H9 (cell line): ENCODE measurements around the gene CDHR2. TPM values are rescaled to one million over a fixed set of nuclear protein-coding genes. Genes with fewer than 3 reads are reported as not detected.

Experiments
- DNase-seq: peaks from one replicate; pipeline ENCODE4 v3.0.0-alpha.2; 2017
- H2AFZ ChIP-seq: one replicate; pipeline ENCODE4 v1.6.1; 2013; ENCODE audit warnings: mild to moderate bottlenecking, low read length, control low read depth, moderate library complexity
- H2AK5ac ChIP-seq: 2 replicates; pipeline ENCODE4 v1.6.1; 2013; ENCODE audit warnings: low read length, control low read depth, mixed read lengths; ENCODE audit not compliant: insufficient read length
- H2BK120ac ChIP-seq: one replicate; pipeline ENCODE4 v1.6.1; 2013; ENCODE audit warnings: low read depth, mild to moderate bottlenecking, low read length, control low read depth, inconsistent platforms; ENCODE audit not compliant: poor library complexity, severe bottlenecking
- H2BK12ac ChIP-seq: 2 replicates; pipeline ENCODE4 v1.6.1; 2013; ENCODE audit warnings: low read length, control low read depth, mixed read lengths, low read depth; ENCODE audit not compliant: insufficient read length
- H2BK15ac ChIP-seq: 2 replicates; pipeline ENCODE4 v1.6.1; 2013; ENCODE audit warnings: low read depth, low read length, control low read depth
- H2BK20ac ChIP-seq: one replicate; pipeline ENCODE4 v1.6.1; 2013; ENCODE audit warnings: low read depth, mild to moderate bottlenecking, low read length, control low read depth, inconsistent platforms; ENCODE audit not compliant: poor library complexity, severe bottlenecking
- H2BK5ac ChIP-seq: 2 replicates; pipeline ENCODE4 v1.6.1; 2013; ENCODE audit warnings: low read length, control low read depth, mixed read lengths; ENCODE audit not compliant: insufficient read length
- H3K14ac ChIP-seq: 2 replicates; pipeline ENCODE4 v1.6.1; 2013; ENCODE audit warnings: low read length, control low read depth; ENCODE audit not compliant: insufficient read depth
- H3K18ac ChIP-seq: 2 replicates; pipeline ENCODE4 v1.6.1; 2013; ENCODE audit warnings: low read depth, mild to moderate bottlenecking, mixed read lengths, low read length, control low read depth; ENCODE audit not compliant: insufficient read length
- H3K23ac ChIP-seq: 2 replicates; pipeline ENCODE4 v1.6.1; 2013; ENCODE audit warnings: low read length, control low read depth, mixed read lengths, low read depth; ENCODE audit not compliant: insufficient read length
- H3K23me2 ChIP-seq: 2 replicates; pipeline ENCODE4 v1.6.1; 2013; ENCODE audit warnings: low read depth, mild to moderate bottlenecking, mixed read lengths, low read length, control low read depth; ENCODE audit not compliant: insufficient read length, poor library complexity, severe bottlenecking
- H3K27ac ChIP-seq: 2 replicates; pipeline ENCODE4 v1.5.1; 2013; ENCODE audit warnings: low read length, control low read depth, mixed read lengths, low read depth; ENCODE audit not compliant: insufficient read length
- H3K27me3 ChIP-seq: 2 replicates; pipeline ENCODE4 v1.6.1; 2013; ENCODE audit warnings: low read length, control low read depth, inconsistent platforms; ENCODE audit not compliant: insufficient read depth
- H3K4ac ChIP-seq: 2 replicates; pipeline ENCODE4 v1.6.1; 2013; ENCODE audit warnings: low read depth, mild to moderate bottlenecking, control low read depth, inconsistent platforms, low read length, moderate library complexity
- H3K4me1 ChIP-seq: 2 replicates; pipeline ENCODE4 v1.6.1; 2013; ENCODE audit warnings: low read length, control low read depth, inconsistent platforms; ENCODE audit not compliant: insufficient read depth
- H3K4me2 ChIP-seq: 2 replicates; pipeline ENCODE4 v1.6.1; 2013; ENCODE audit warnings: low read length, control low read depth, mixed read lengths; ENCODE audit not compliant: insufficient read length, insufficient read depth
- H3K56ac ChIP-seq: 2 replicates; pipeline ENCODE4 v1.6.1; 2013; ENCODE audit warnings: low read depth, mild to moderate bottlenecking, mixed read lengths, low read length, control low read depth; ENCODE audit not compliant: insufficient read length
- H3K79me1 ChIP-seq: 2 replicates; pipeline ENCODE4 v1.6.1; 2013; ENCODE audit warnings: low read depth, mild to moderate bottlenecking, moderate library complexity, low read length, control low read depth, inconsistent platforms; ENCODE audit not compliant: insufficient read depth, poor library complexity, severe bottlenecking
- H3K79me2 ChIP-seq: 2 replicates; pipeline ENCODE4 v1.6.1; 2013; ENCODE audit warnings: low read length, control low read depth, inconsistent platforms; ENCODE audit not compliant: insufficient read depth
- H3K9ac ChIP-seq: 2 replicates; pipeline ENCODE4 v1.6.1; 2013; ENCODE audit warnings: low read length, control low read depth, mixed read lengths; ENCODE audit not compliant: insufficient read length; ENCODE audit errors: extremely low read depth
- H3K9me3 ChIP-seq: one replicate; pipeline ENCODE4 v1.6.1; 2013; ENCODE audit warnings: low read depth, low read length, inconsistent platforms; ENCODE audit not compliant: control insufficient read depth
- H3T11ph ChIP-seq: one replicate; pipeline ENCODE4 v1.6.1; 2013; ENCODE audit warnings: mild to moderate bottlenecking, low read length, control low read depth, inconsistent platforms
- H4K20me1 ChIP-seq: one replicate; pipeline ENCODE4 v1.6.1; 2013; ENCODE audit not compliant: control insufficient read depth, insufficient read length, insufficient read depth
- H4K5ac ChIP-seq: 2 replicates; pipeline ENCODE4 v1.6.1; 2013; ENCODE audit warnings: low read depth, mild to moderate bottlenecking, mixed read lengths, low read length, control low read depth; ENCODE audit not compliant: insufficient read length
- H4K8ac ChIP-seq: replicated peaks from 2 replicates; pipeline ENCODE4 v1.6.1; 2013; ENCODE audit warnings: low read length, control low read depth, mixed read lengths, low read depth; ENCODE audit not compliant: insufficient read length
- H4K91ac ChIP-seq: 2 replicates; pipeline ENCODE4 v1.6.1; 2013; ENCODE audit warnings: low read depth, mild to moderate bottlenecking, moderate library complexity, mixed read lengths, low read length, control low read depth; ENCODE audit not compliant: insufficient read length
- H3K27ac Mint-ChIP-seq, 3 experiments: 2 replicates in 2 of 3; 3 replicates in 1 of 3; pipeline ENCODE4 v1.8.0; 2020 to 2021; ENCODE audit warnings: mixed read lengths in 3 of 3, mild to moderate bottlenecking in 1 of 3, moderate library complexity in 1 of 3
- H3K27me3 Mint-ChIP-seq: 2 replicates; pipeline ENCODE4 v1.8.0; 2021; ENCODE audit warnings: low read depth, mild to moderate bottlenecking, moderate library complexity, mixed read lengths
- H3K36me3 Mint-ChIP-seq, 3 experiments: 2 replicates in 2 of 3; 3 replicates in 1 of 3; pipeline ENCODE4 v1.8.0; 2020 to 2021; ENCODE audit warnings: low read depth in 3 of 3, mixed read lengths in 3 of 3; ENCODE audit not compliant: insufficient read depth in 1 of 3
- H3K4me1 Mint-ChIP-seq, 2 experiments: 2 replicates each; pipeline ENCODE4 v1.8.0; 2020; ENCODE audit warnings: mixed read lengths in 2 of 2
- H3K4me3 Mint-ChIP-seq, 2 experiments: 2 replicates in 1 of 2; 3 replicates in 1 of 2; pipeline ENCODE4 v1.8.0; 2020 to 2021; ENCODE audit warnings: mild to moderate bottlenecking in 2 of 2, mixed read lengths in 2 of 2, moderate library complexity in 1 of 2
- H3K9me3 Mint-ChIP-seq, 2 experiments: 2 replicates in 1 of 2; 3 replicates in 1 of 2; pipeline ENCODE4 v1.8.0; 2020; ENCODE audit warnings: mild to moderate bottlenecking in 2 of 2, mixed read lengths in 2 of 2, moderate library complexity in 1 of 2
- WGBS: extraction: QIAGEN DNeasy Blood & Tissue Kit; methylation state at CpG from one replicate; pipeline ENCODE4 v1.1.7; 2013; ENCODE audit warnings: missing lambda C conversion rate, low lambda C conversion rate, mixed read lengths; ENCODE audit not compliant: insufficient read length; ENCODE audit errors: extremely low coverage; 5-methylcytosine and 5-hydroxymethylcytosine counted together
- microRNA-seq: library from miRNA; unstranded; fragments of <30 nt; microRNA quantifications from one replicate; pipeline ENCODE4, GENCODE V29; 2020; ENCODE audit warnings: borderline microRNAs expressed
- total RNA-seq: library from RNA; stranded (reverse); gene quantifications from 2 replicates; pipeline ENCODE4 v1.2.1, GENCODE V29; 2021
- TF ChIP-seq, protein P1 (sequence below): fragments of 200-600 bp; sonication (generic); conservative IDR thresholded peaks from 3 replicates; pipeline ENCODE4 v1.8.0; 2021; ENCODE audit warnings: antibody characterized with exemption, mild to moderate bottlenecking

The CDHR2 gene
- total RNA-seq, 1 experiment from 2014 or later = 0.90 TPM

DNA sequence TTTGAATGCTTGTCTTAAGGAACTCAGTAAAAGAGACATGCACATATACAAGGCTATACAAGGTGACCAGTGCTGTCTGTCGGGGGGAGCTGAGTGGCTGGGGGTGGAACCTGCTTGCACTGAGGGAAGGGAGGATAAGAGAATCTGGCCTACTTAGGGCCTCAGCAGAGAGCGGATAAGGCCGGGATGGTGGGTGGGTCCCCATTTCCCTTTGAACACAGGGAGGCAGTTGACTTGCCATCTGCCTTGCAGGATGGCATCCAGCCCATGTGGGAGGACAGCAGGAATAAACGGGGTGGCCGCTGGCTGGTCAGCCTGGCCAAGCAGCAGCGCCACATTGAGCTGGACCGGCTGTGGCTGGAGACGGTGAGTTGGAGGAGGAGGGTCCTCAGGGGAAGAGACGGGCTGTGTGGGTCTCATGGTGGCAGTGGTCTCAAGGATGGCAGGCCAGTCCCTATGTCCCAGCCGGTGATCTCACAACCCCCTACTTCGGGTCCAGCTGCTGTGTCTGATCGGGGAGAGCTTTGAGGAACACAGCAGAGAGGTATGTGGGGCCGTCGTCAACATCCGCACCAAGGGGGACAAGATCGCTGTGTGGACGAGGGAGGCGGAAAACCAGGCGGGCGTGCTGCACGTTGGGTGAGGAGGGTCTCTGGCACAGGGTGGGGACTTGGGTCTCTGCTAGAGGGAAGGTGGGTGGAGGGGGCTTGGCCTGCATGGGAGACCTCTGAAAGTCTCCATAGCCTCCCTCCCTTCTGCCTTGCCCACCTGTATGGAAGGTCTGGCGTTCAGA lies 95.9 kb downstream of the CDHR2 start:
- H2BK120ac ChIP-seq = no peak overlapping the region
- no peak overlapping the region; a peak in 1 of 5 replicates for H3K4me3 Mint-ChIP-seq
- no peak overlapping the region for H2AK5ac ChIP-seq
- H2BK20ac ChIP-seq = no peak overlapping the region
- no peak overlapping the region for H2AFZ ChIP-seq
- H3K79me2 ChIP-seq = no peaks in the 10 kb centered on the region; the same call in 1 of the 2 replicates
- no peak overlapping the region for H3K4ac ChIP-seq
- TF ChIP-seq, protein P1, sequence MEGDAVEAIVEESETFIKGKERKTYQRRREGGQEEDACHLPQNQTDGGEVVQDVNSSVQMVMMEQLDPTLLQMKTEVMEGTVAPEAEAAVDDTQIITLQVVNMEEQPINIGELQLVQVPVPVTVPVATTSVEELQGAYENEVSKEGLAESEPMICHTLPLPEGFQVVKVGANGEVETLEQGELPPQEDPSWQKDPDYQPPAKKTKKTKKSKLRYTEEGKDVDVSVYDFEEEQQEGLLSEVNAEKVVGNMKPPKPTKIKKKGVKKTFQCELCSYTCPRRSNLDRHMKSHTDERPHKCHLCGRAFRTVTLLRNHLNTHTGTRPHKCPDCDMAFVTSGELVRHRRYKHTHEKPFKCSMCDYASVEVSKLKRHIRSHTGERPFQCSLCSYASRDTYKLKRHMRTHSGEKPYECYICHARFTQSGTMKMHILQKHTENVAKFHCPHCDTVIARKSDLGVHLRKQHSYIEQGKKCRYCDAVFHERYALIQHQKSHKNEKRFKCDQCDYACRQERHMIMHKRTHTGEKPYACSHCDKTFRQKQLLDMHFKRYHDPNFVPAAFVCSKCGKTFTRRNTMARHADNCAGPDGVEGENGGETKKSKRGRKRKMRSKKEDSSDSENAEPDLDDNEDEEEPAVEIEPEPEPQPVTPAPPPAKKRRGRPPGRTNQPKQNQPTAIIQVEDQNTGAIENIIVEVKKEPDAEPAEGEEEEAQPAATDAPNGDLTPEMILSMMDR = no peak
- no peaks in the 10 kb centered on the region for H4K20me1 ChIP-seq
- peak overlapping the region in 1 of 3 experiments; percentile 34; a peak in 3 of 7 replicates for H3K27ac Mint-ChIP-seq
- H3K9ac ChIP-seq = no peak overlapping the region
- H2BK5ac ChIP-seq = no peak overlapping the region
- H2BK15ac ChIP-seq = no peak overlapping the region
- no peaks in the 10 kb centered on the region for H3K9me3 ChIP-seq
- no peaks in the 10 kb centered on the region; a peak in 1 of 7 replicates for H3K36me3 Mint-ChIP-seq
- H3K79me1 ChIP-seq = peaks cover 2% of the 10 kb centered on the region
- no peak overlapping the region for H4K5ac ChIP-seq
- H3K9me3 Mint-ChIP-seq = no peaks in the 10 kb centered on the region; a peak in 1 of 5 replicates
- no peak overlapping the region for H4K91ac ChIP-seq
- H3K18ac ChIP-seq = no peak overlapping the region
- DNase-seq = no peak
- H3K4me2 ChIP-seq = no peak overlapping the region
- peaks cover 2% of the 10 kb centered on the region; the same call in 1 of the 2 replicates for H3K4me1 ChIP-seq
- peaks cover 6% of the 10 kb centered on the region for H3K27me3 Mint-ChIP-seq
- no peak overlapping the region for H4K8ac ChIP-seq
- H3T11ph ChIP-seq = no peak overlapping the region
- H3K4me1 Mint-ChIP-seq = peaks cover 47 to 63% of the 10 kb centered on the region in 2 experiments
- H3K56ac ChIP-seq = no peak overlapping the region
- no CpG with 5 or more reads among the region's 22 CpGs for WGBS
- no peak overlapping the region for H2BK12ac ChIP-seq
- H3K23me2 ChIP-seq = peaks cover 10% of the 10 kb centered on the region
- no peaks in the 10 kb centered on the region for H3K27me3 ChIP-seq
- no peak overlapping the region for H3K27ac ChIP-seq
- H3K23ac ChIP-seq = no peak overlapping the region
- H3K14ac ChIP-seq = no peak overlapping the region

Small RNA genes lying within 50 kb of the gene (microRNA-seq; reads per million reads assigned to microRNA genes)
- gene MIR4281 = not detected

Other genes starting within 250 kb of the CDHR2 start
- gene KIAA1191, start 187.6 kb upstream of the CDHR2 start, total RNA-seq = 128 and 136 TPM in 2 replicates
- gene ARL10, start 183.9 kb upstream of the CDHR2 start, total RNA-seq = 7.9 and 9.6 TPM in 2 replicates
- 104 and 114 TPM in 2 replicates for gene NOP16, start 160.7 kb upstream of the CDHR2 start, total RNA-seq
- 92.3 and 92.8 TPM in 2 replicates for gene HIGD2A, start 160.6 kb upstream of the CDHR2 start, total RNA-seq
- gene CLTB, start 132.8 kb upstream of the CDHR2 start, total RNA-seq = 31.6 and 34.5 TPM in 2 replicates
- gene FAF2, start 101.0 kb upstream of the CDHR2 start, total RNA-seq = 42.4 and 44.4 TPM in 2 replicates
- 172 and 175 TPM in 2 replicates for gene RNF44, start 11.9 kb upstream of the CDHR2 start, total RNA-seq
- gene GPRIN1, start 60.8 kb downstream of the CDHR2 start, total RNA-seq = 10.8 and 12.1 TPM in 2 replicates
- gene SNCB, start 81.2 kb downstream of the CDHR2 start, total RNA-seq = 3.5 and 4.2 TPM in 2 replicates
- 1.3 and 1.8 TPM in 2 replicates for gene EIF4E1B, start 81.3 kb downstream of the CDHR2 start, total RNA-seq
- gene TSPAN17, start 98.1 kb downstream of the CDHR2 start, total RNA-seq = 46.8 and 51.9 TPM in 2 replicates